HL-60 (cell line): ENCODE measurements around the gene MBD3L5.

Experiments used
- GABPA ChIP-seq: IDR thresholded peaks from 2 replicates; pipeline ENCODE4 v1.6.1; 2012; ENCODE audit warnings: low read depth
- POLR2AphosphoS5 ChIP-seq: IDR thresholded peaks from 2 replicates; pipeline ENCODE4 v1.6.1; 2012; ENCODE audit warnings: low read depth
- SPI1 ChIP-seq: IDR thresholded peaks from 2 replicates; pipeline ENCODE4 v1.6.1; 2012; ENCODE audit warnings: low read depth, mild to moderate bottlenecking, borderline replicate concordance
- TF ChIP-seq, protein P1 (sequence below): IDR thresholded peaks from one replicate; pipeline ENCODE4 v1.5.1; 2011; ENCODE audit warnings: low read length, control low read depth, inconsistent platforms; ENCODE audit not compliant: insufficient read depth
- TF ChIP-seq, protein P2 (sequence below): IDR thresholded peaks from 2 replicates; pipeline ENCODE4 v1.6.1; 2012; ENCODE audit warnings: low read depth; ENCODE audit not compliant: insufficient replicate concordance

DNA sequence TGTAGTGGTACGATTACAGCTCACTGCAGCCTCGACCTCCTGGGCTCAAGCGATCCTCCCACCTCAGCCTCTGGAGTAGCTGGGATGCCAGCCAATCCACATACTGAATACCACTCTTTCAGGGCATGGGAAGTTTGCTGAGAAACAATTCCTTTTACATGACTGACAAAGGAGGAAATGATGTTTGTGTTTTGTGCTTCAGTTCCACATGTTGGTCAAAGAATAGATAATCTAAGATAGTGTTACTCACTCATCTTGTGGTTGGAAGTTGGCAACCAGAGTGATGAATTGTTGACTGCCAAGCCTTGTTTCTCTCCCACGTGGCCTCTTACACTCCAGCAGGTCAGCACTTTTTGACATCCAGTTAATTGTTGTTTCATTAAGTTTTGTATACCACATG, 16.7 kb upstream of the MBD3L5 start:
- TF ChIP-seq, protein P1, sequence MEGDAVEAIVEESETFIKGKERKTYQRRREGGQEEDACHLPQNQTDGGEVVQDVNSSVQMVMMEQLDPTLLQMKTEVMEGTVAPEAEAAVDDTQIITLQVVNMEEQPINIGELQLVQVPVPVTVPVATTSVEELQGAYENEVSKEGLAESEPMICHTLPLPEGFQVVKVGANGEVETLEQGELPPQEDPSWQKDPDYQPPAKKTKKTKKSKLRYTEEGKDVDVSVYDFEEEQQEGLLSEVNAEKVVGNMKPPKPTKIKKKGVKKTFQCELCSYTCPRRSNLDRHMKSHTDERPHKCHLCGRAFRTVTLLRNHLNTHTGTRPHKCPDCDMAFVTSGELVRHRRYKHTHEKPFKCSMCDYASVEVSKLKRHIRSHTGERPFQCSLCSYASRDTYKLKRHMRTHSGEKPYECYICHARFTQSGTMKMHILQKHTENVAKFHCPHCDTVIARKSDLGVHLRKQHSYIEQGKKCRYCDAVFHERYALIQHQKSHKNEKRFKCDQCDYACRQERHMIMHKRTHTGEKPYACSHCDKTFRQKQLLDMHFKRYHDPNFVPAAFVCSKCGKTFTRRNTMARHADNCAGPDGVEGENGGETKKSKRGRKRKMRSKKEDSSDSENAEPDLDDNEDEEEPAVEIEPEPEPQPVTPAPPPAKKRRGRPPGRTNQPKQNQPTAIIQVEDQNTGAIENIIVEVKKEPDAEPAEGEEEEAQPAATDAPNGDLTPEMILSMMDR: no peak
- TF ChIP-seq GABPA (no peak), POLR2AphosphoS5 (no peak), SPI1 (no peak)
- TF ChIP-seq, protein P2, sequence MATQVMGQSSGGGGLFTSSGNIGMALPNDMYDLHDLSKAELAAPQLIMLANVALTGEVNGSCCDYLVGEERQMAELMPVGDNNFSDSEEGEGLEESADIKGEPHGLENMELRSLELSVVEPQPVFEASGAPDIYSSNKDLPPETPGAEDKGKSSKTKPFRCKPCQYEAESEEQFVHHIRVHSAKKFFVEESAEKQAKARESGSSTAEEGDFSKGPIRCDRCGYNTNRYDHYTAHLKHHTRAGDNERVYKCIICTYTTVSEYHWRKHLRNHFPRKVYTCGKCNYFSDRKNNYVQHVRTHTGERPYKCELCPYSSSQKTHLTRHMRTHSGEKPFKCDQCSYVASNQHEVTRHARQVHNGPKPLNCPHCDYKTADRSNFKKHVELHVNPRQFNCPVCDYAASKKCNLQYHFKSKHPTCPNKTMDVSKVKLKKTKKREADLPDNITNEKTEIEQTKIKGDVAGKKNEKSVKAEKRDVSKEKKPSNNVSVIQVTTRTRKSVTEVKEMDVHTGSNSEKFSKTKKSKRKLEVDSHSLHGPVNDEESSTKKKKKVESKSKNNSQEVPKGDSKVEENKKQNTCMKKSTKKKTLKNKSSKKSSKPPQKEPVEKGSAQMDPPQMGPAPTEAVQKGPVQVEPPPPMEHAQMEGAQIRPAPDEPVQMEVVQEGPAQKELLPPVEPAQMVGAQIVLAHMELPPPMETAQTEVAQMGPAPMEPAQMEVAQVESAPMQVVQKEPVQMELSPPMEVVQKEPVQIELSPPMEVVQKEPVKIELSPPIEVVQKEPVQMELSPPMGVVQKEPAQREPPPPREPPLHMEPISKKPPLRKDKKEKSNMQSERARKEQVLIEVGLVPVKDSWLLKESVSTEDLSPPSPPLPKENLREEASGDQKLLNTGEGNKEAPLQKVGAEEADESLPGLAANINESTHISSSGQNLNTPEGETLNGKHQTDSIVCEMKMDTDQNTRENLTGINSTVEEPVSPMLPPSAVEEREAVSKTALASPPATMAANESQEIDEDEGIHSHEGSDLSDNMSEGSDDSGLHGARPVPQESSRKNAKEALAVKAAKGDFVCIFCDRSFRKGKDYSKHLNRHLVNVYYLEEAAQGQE: no peak
